ENCODE results near the gene FBF1.

Gene FBF1

GRCh38 chr17:75931062-75931461, 9.8 kb downstream of the FBF1 start:
- no peak for DNase-seq
- TF ChIP-seq GATA1 (IDR thresholded peaks at IDR 0.05; ENCODE audit: low read depth, low read length), result no peak
- no peak for TF ChIP-seq POLR2A (IDR thresholded peaks at IDR 0.05; ENCODE audit: low read length)

- peak; percentile 49 to 50 for DNase-seq
- no peak for TF ChIP-seq GATA1 (IDR thresholded peaks at IDR 0.05; ENCODE audit: low read depth, low read length)
- TF ChIP-seq POLR2A (IDR thresholded peaks at IDR 0.05; ENCODE audit: low read length), result no peak
Observed at GRCh38 chr17:75927286-75927922, 13.4 kb downstream of the FBF1 start.

- TF ChIP-seq POLR2A (IDR thresholded peaks at IDR 0.05; ENCODE audit: low read length) (no peak), GATA1 (IDR thresholded peaks at IDR 0.05; ENCODE audit: low read depth, low read length) (no peak)
Observed at GRCh38 chr17:75926456-75926855, 14.4 kb downstream of the FBF1 start.

GRCh38 chr17:75925912-75926311, 14.9 kb downstream of the FBF1 start:
- DNase-seq, result no peak
- TF ChIP-seq GATA1 (IDR thresholded peaks at IDR 0.05; ENCODE audit: low read depth, low read length) (no peak), POLR2A (IDR thresholded peaks at IDR 0.05; ENCODE audit: low read length) (no peak)

More at GRCh38 chr17:75926456-75926855, 14.4 kb downstream of the FBF1 start:
- no peak for DNase-seq

GRCh38 chr17:75925103-75925502, 15.7 kb downstream of the FBF1 start:
- no peak for DNase-seq
- no peak for TF ChIP-seq POLR2A (IDR thresholded peaks at IDR 0.05; ENCODE audit: low read length)
- TF ChIP-seq GATA1 (IDR thresholded peaks at IDR 0.05; ENCODE audit: low read depth, low read length), result no peak

GRCh38 chr17:75922963-75923874, 17.6 kb downstream of the FBF1 start:
- DNase-seq, result no peak
- TF ChIP-seq POLR2A (IDR thresholded peaks at IDR 0.05; ENCODE audit: low read length) (no peak), GATA1 (IDR thresholded peaks at IDR 0.05; ENCODE audit: low read depth, low read length) (no peak)

GRCh38 chr17:75922173-75922961, 18.5 kb downstream of the FBF1 start:
- DNase-seq, result no peak
- TF ChIP-seq POLR2A (IDR thresholded peaks at IDR 0.05; ENCODE audit: low read length) (no peak), GATA1 (IDR thresholded peaks at IDR 0.05; ENCODE audit: low read depth, low read length) (no peak)

GRCh38 chr17:75921596-75921995, 19.2 kb downstream of the FBF1 start:
- no peak for DNase-seq
- TF ChIP-seq POLR2A (IDR thresholded peaks at IDR 0.05; ENCODE audit: low read length) (no peak), GATA1 (IDR thresholded peaks at IDR 0.05; ENCODE audit: low read depth, low read length) (no peak)

GRCh38 chr17:75920045-75920560, 20.7 kb downstream of the FBF1 start:
- TF ChIP-seq GATA1 (IDR thresholded peaks at IDR 0.05; ENCODE audit: low read depth, low read length) (no peak), POLR2A (IDR thresholded peaks at IDR 0.05; ENCODE audit: low read length) (no peak)
- no peak for DNase-seq

GRCh38 chr17:75919611-75920010, 21.2 kb downstream of the FBF1 start:
- no peak for TF ChIP-seq POLR2A (IDR thresholded peaks at IDR 0.05; ENCODE audit: low read length)
- no peak for TF ChIP-seq GATA1 (IDR thresholded peaks at IDR 0.05; ENCODE audit: low read depth, low read length)

GRCh38 chr17:75917917-75918445, 22.9 kb downstream of the FBF1 start:
- DNase-seq, result no peak
- TF ChIP-seq POLR2A (IDR thresholded peaks at IDR 0.05; ENCODE audit: low read length), result no peak
- no peak for TF ChIP-seq GATA1 (IDR thresholded peaks at IDR 0.05; ENCODE audit: low read depth, low read length)

More at GRCh38 chr17:75919611-75920010, 21.2 kb downstream of the FBF1 start:
- DNase-seq, result no peak

- no peak for DNase-seq
- TF ChIP-seq POLR2A (IDR thresholded peaks at IDR 0.05; ENCODE audit: low read length) (no peak), GATA1 (IDR thresholded peaks at IDR 0.05; ENCODE audit: low read depth, low read length) (no peak)
Observed at GRCh38 chr17:75917141-75917916, 23.5 kb downstream of the FBF1 start.

- TF ChIP-seq POLR2A (IDR thresholded peaks at IDR 0.05; ENCODE audit: low read length), result no peak
Observed at GRCh38 chr17:75915268-75915667, 25.6 kb downstream of the FBF1 start.

More at GRCh38 chr17:75915268-75915667, 25.6 kb downstream of the FBF1 start:
- no peak for DNase-seq

Data from erythroblast (primary cell).